OCI-LY3 (cell line): ENCODE results near the gene QSOX2.

Experiments
- H2AFZ ChIP-seq: fragments of 200-600, 300-600 bp; shearing (Covaris generic); 2 replicates; pipeline ENCODE4 v1.6.0; 2014; ENCODE audit warnings: antibody characterized with exemption, low read depth, low read length
- H3K27ac ChIP-seq: fragments of 200-600, 300-600 bp; sonication (generic); 2 replicates; pipeline ENCODE4 v1.5.1; 2014; ENCODE audit warnings: mild to moderate bottlenecking, low read length, moderate library complexity, mixed read lengths
- H3K27me3 ChIP-seq: fragments of 200-600, 300-600 bp; sonication (generic); 2 replicates; pipeline ENCODE4 v1.6.1; 2014; ENCODE audit warnings: low read depth, low read length, mixed read lengths
- H3K36me3 ChIP-seq: fragments of 200-600, 300-600 bp; sonication (generic); replicated peaks from 2 replicates; pipeline ENCODE3; 2014; ENCODE audit warnings: low read depth, low read length, mixed read lengths
- H3K4me1 ChIP-seq: fragments of 300-600, 200-600 bp; sonication (generic); 2 replicates; pipeline ENCODE4 v1.6.1; 2014; ENCODE audit warnings: low read length, mixed read lengths
- H3K4me2 ChIP-seq: fragments of 200-600, 300-600 bp; sonication (generic); 2 replicates; pipeline ENCODE4 v1.6.1; 2014; ENCODE audit warnings: low read length, mixed read lengths
- H3K4me3 ChIP-seq: fragments of 300-600, 200-600 bp; sonication (generic); 2 replicates; pipeline ENCODE4 v1.5.1; 2014; ENCODE audit warnings: antibody characterized with exemption, mild to moderate bottlenecking, low read length, moderate library complexity
- H3K79me2 ChIP-seq: fragments of 300-600, 200-600 bp; shearing (Covaris generic); 2 replicates; pipeline ENCODE4 v1.6.1; 2014; ENCODE audit warnings: mild to moderate bottlenecking, low read length, mixed read lengths
- H3K9ac ChIP-seq: fragments of 300-600, 200-600 bp; shearing (Covaris generic); 2 replicates; pipeline ENCODE4 v1.6.0; 2014; ENCODE audit warnings: mild to moderate bottlenecking, low read length, moderate library complexity
- H3K9me3 ChIP-seq: fragments of 200-600, 300-600 bp; shearing (Covaris generic); 2 replicates; pipeline ENCODE4 v1.6.1; 2014; ENCODE audit warnings: low read length, mixed read lengths; ENCODE audit not compliant: insufficient read depth
- H4K20me1 ChIP-seq: fragments of 200-600, 300-600 bp; sonication (generic); 2 replicates; pipeline ENCODE4 v1.6.1; 2016; ENCODE audit warnings: low read length, mixed read lengths; ENCODE audit not compliant: insufficient read depth
- EZH2phosphoT487 ChIP-seq: fragments of 200-600 bp; shearing (Covaris generic); IDR thresholded peaks from 2 replicates; pipeline ENCODE4 v1.6.1; 2018; ENCODE audit warnings: antibody characterized with exemption, mixed run types, low read depth
- TF ChIP-seq, protein P1 (sequence below): fragments of 200-600, 300-600 bp; sonication (generic); IDR thresholded peaks from 2 replicates; pipeline ENCODE4 v1.5.1; 2014; ENCODE audit warnings: antibody characterized with exemption, low read length, low read depth

QSOX2 gene

DNA sequence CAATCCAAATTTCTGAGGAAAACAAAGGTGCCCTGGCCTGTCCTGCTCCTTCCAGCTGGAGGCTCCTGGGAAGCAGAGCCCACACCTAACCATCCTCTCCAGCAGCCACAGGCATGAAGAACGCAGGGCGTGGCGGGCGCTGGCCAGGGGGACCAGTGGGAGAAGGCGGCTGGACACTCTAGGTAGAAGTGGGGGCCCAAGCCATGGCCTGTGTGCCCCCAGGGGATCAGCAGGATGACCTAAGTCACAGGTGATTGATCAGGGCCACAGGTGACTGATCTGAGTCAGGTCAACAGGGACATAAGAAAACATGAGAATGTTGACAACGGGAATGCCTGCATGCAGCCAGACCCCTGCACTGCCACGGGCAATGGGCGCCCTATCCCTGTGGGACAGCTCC is 3.4 kb downstream of the QSOX2 start:
- no peak for TF ChIP-seq EZH2phosphoT487
- TF ChIP-seq, protein P1, sequence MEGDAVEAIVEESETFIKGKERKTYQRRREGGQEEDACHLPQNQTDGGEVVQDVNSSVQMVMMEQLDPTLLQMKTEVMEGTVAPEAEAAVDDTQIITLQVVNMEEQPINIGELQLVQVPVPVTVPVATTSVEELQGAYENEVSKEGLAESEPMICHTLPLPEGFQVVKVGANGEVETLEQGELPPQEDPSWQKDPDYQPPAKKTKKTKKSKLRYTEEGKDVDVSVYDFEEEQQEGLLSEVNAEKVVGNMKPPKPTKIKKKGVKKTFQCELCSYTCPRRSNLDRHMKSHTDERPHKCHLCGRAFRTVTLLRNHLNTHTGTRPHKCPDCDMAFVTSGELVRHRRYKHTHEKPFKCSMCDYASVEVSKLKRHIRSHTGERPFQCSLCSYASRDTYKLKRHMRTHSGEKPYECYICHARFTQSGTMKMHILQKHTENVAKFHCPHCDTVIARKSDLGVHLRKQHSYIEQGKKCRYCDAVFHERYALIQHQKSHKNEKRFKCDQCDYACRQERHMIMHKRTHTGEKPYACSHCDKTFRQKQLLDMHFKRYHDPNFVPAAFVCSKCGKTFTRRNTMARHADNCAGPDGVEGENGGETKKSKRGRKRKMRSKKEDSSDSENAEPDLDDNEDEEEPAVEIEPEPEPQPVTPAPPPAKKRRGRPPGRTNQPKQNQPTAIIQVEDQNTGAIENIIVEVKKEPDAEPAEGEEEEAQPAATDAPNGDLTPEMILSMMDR = no peak
- peaks cover 67% of the 10 kb centered on the region for H4K20me1 ChIP-seq
- no peak overlapping the region for H3K27ac ChIP-seq
- H3K9ac ChIP-seq = no peak overlapping the region
- H3K9me3 ChIP-seq = no peaks in the 10 kb centered on the region
- no peak overlapping the region for H2AFZ ChIP-seq
- peaks cover 3% of the 10 kb centered on the region for H3K36me3 ChIP-seq
- no peaks in the 10 kb centered on the region for H3K27me3 ChIP-seq
- H3K4me3 ChIP-seq = no peak overlapping the region
- peaks cover 82% of the 10 kb centered on the region for H3K79me2 ChIP-seq
- H3K4me2 ChIP-seq = no peak overlapping the region
- H3K4me1 ChIP-seq = peaks cover 39% of the 10 kb centered on the region

- H3K79me2 ChIP-seq = peaks cover 83% of the 10 kb centered on the region
- H3K4me2 ChIP-seq = no peak overlapping the region
- TF ChIP-seq, protein P1 = no peak
- no peak for TF ChIP-seq EZH2phosphoT487
- no peak overlapping the region for H3K9ac ChIP-seq
- no peak overlapping the region for H3K4me3 ChIP-seq
- peaks cover 67% of the 10 kb centered on the region for H4K20me1 ChIP-seq
- no peak overlapping the region for H3K27ac ChIP-seq
- H3K4me1 ChIP-seq = peaks cover 39% of the 10 kb centered on the region
- no peaks in the 10 kb centered on the region for H3K9me3 ChIP-seq
- no peaks in the 10 kb centered on the region for H3K27me3 ChIP-seq
- peaks cover 3% of the 10 kb centered on the region for H3K36me3 ChIP-seq
- H2AFZ ChIP-seq = no peak overlapping the region
Observed at GRCh38 chr9:136241542-136241941, 4.1 kb downstream of the QSOX2 start.

- H3K9ac ChIP-seq = no peak overlapping the region
- H3K27me3 ChIP-seq = no peaks in the 10 kb centered on the region
- H3K9me3 ChIP-seq = no peaks in the 10 kb centered on the region
- no peak overlapping the region for H3K27ac ChIP-seq
- H3K4me3 ChIP-seq = no peak overlapping the region
- no peak overlapping the region for H3K4me2 ChIP-seq
- no peak overlapping the region for H2AFZ ChIP-seq
- peaks cover 69% of the 10 kb centered on the region for H4K20me1 ChIP-seq
- peaks cover 3% of the 10 kb centered on the region for H3K36me3 ChIP-seq
- TF ChIP-seq, protein P1 = no peak
- no peak for TF ChIP-seq EZH2phosphoT487
- H3K4me1 ChIP-seq = peaks cover 34% of the 10 kb centered on the region
- H3K79me2 ChIP-seq = peaks cover 86% of the 10 kb centered on the region
Observed at GRCh38 chr9:136240941-136241340, 4.7 kb downstream of the QSOX2 start.

DNA sequence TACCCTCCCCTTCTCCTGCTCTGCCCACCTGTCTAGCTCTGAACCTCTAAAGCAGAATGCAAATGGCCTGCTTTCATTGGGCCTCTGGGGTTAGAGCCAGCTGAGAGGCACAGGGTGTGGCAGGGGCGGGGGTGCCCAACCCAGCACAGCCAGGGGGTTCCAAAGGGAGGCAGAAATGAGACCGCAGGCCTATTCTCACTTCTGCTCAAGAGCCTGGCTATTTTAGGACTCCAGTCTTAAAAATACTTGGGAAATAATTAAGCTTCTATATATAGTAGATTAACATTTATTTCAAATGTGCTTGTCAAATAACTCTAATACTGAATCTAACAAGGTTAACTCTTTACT is 5.7 kb downstream of the QSOX2 start:
- Histone ChIP-seq H2AFZ (no peak overlapping the region), H3K9ac (no peak overlapping the region; the same call in 1 of the 2 replicates), H3K27me3 (no peaks in the 10 kb centered on the region), H3K36me3 (peaks cover 3% of the 10 kb centered on the region), H3K4me1 (peaks cover 33% of the 10 kb centered on the region), H3K4me2 (peak overlapping the region; percentile 37), H3K4me3 (peak overlapping the region; percentile 7; the same call in 1 of the 2 replicates), H3K79me2 (peaks cover 90% of the 10 kb centered on the region), H3K27ac (peak overlapping the region; percentile 4), H4K20me1 (peaks cover 76% of the 10 kb centered on the region), H3K9me3 (no peaks in the 10 kb centered on the region)
- no peak for TF ChIP-seq EZH2phosphoT487
- TF ChIP-seq, protein P1 = no peak
